22Rv1 (cell line): ENCODE measurements around the gene NEDD4L.

Source experiments
- ZFX ChIP-seq: fragments of 450-650 bp; IDR thresholded peaks from 2 replicates; pipeline ENCODE4 v1.6.1; 2017; ENCODE audit warnings: antibody characterized with exemption, borderline replicate concordance
- TF ChIP-seq, protein P1 (sequence below): fragments of 450-650 bp; IDR thresholded peaks from 2 replicates; pipeline ENCODE4 v1.5.1; 2017; ENCODE audit warnings: mild to moderate bottlenecking

DNA sequence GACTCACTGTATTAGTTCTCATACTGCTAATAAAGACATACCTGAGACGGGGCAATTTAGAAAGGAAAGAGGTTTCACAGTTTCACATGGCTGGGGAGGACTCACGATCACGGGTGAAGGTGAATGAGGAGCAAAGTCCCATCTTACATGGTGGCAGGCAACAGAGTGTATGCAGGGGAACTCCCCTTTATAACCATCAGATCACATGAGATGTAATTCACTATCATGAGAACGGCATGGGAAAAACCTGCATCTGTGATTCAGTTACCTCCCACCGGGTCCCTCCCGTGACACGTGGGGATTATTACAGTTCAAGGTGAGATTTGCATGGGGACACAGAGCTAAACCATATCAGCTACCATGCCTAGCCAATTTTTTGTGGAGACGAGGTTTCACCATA lies 168.2 kb downstream of the NEDD4L start:
- TF ChIP-seq, protein P1, sequence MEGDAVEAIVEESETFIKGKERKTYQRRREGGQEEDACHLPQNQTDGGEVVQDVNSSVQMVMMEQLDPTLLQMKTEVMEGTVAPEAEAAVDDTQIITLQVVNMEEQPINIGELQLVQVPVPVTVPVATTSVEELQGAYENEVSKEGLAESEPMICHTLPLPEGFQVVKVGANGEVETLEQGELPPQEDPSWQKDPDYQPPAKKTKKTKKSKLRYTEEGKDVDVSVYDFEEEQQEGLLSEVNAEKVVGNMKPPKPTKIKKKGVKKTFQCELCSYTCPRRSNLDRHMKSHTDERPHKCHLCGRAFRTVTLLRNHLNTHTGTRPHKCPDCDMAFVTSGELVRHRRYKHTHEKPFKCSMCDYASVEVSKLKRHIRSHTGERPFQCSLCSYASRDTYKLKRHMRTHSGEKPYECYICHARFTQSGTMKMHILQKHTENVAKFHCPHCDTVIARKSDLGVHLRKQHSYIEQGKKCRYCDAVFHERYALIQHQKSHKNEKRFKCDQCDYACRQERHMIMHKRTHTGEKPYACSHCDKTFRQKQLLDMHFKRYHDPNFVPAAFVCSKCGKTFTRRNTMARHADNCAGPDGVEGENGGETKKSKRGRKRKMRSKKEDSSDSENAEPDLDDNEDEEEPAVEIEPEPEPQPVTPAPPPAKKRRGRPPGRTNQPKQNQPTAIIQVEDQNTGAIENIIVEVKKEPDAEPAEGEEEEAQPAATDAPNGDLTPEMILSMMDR, result no peak
- TF ChIP-seq ZFX, result no peak
